GM20431 (cell line): Measurements from ENCODE around the gene LIMA1.
"Not testable (repeated sequence)": the region's sequence is repeated elsewhere in the genome, so short reads cannot be mapped to it uniquely, and the experiment has no call there.

Source experiments
- in situ Hi-C: fragments of 300-500 bp; cut with MseI, MboI; formaldehyde crosslinking; loops from one replicate; pipeline ENCODE4 v1.15.0; 2020; ENCODE audit warnings: low sequenced_read_pairs; ENCODE audit not compliant: unreplicated experiment

The LIMA1 gene

DNA sequence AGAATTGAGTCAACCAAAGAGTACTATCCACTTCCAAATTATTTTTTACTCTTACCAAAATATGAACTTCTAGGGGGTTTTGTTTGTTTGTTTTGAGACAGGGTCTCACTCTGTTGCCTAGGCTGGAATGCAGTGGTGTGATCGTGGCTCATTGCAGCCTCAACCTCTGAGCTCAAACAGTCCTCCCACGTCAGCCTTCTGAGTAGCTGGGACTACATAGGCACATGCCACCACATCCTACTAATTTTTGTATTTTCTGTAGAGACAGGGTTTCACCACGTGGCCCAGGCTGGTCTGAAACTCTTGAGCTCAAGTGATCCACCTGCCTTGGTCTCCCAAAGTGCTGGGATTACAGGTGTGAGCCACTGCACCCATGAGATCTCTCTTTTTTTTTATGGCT, 7.4 kb upstream of the LIMA1 start:
- in situ Hi-C loops = not testable (repeated sequence)

DNA sequence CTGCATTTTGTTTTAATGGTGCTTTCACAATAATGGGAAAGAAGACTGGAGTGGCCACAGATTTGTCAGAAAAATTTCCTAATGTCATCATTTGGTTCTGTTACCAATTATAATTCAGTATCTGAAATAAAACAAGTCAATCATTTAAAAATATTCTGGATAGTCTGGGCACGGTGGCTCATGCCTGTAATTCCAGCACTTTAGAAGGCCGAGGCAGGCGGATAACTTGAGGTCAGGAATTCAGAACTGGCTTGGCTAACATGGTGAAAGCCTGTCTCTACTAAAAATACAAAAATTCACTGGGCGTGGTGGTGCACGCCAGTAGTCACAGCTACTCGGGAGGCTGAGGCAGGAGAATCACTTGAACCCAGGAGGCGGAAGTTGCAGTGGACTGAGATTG, 4.0 kb upstream of the LIMA1 start:
- in situ Hi-C loops = no loop called here

DNA sequence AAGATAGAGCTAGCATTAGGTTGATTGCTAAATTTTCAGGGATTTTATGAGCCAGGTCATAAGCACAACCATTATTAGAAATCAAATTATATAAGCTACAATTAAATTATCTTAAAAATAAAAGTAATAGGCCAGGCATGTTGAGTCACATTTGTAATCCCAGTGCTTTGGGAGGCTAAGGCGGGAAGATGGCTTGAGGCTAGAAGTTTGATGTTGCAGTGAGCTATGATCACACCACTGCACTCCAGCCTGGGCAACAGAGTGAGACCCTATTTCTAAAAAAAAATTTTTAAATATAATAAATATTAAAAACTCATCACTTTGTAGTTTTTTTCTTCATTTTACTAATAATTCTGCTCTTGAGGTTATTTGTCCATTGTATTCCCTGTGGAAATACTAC, 1.9 kb upstream of the LIMA1 start:
- in situ Hi-C loops = no loop called here

DNA sequence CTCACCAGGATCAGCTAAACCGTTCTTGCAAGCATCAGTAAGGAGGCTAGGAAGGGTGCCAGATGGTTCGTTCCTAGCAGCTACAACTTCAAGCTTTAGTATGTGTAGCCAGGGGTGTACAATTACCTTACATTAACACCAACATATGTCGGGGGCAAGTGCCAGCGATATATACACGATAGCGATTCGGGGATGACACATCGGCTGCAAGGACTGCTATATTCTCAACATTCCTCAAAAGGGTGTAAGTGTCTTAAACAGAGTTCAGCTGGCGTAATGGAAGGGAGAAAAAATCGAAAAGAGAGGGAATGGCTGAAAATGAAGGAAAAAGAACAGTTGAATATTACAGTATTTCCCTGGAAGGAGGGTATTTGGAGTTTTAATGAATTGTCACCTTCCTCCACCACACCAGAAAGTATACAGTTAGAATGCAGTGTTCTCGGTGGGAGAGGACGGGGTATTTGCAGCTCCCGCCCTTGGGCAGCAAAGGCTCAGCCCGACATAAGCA, 545 bp downstream of the LIMA1 start:
- in situ Hi-C loops = no loop called here

DNA sequence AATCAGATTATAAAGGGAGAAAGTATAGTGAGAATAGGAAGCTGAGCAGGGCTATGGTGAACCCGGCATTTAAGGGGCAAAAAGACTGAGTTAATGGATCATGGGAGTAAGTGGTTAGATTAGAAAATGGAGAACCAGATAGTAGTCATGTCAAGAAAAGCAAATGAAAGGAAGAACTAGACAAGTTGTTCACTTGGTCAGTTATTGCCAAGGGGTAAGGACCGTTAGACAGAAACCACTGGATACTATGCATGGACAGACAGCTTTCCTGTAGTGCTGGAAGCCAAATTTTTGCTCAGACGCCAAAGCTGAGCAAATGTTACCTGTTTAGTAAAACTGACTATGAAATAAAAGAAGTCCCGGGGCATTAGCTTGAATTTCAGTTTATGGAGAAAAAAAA, 3.8 kb downstream of the LIMA1 start:
- in situ Hi-C loops = no loop called here

DNA sequence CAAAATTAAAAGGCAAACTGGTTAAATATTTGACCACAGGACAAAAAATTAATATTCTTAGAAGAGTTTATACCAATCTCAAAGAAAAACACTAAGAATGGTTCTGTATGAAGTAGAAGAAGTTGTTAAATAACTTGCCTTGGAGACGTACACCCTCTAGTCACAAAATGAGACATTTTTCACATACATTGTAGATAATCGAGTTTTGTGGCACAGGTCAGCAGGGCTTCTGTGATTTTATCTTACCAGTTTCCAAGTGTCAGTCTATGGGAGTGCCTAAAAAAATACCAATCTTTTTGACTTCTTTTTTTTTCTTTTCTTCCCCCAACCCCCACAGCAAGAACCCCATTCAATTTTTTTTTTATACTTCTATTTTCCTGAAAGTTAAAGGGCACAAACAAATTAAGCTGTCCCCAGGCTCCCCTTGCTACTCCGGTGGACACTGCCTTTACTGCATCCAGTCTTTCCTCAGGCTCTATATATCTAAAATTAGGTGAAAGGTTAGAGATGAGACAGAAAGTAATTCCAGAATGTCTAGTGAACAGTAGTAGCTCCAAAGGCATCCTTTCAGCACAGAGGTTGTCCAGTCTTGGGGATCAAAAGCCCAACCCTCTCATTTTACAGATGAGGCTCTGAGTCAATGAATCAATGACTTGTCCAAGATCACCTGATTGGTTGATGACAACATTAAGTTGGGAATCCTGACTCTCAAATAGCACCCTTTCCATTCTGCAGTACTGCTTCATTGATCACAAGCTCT, 6.2 kb downstream of the LIMA1 start:
- in situ Hi-C loops = no loop called here

DNA sequence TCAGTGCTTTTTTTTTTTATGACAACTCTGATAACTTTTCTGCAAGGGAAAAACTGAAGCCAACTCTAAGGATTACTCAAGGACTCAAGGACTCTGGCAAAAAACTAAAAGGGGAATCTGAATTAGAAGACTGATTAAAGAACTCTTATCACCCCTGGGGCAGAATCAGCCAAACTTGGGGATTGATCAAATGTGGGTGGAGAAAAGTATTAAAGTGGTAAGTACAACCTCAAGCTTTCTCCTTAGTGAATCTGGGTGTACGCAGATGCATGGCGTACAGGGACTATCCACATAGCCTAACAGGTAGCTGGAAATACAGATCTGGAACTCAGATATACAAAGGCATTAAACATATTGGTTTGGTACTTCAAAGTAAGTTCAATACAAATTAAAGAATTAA, 7.3 kb downstream of the LIMA1 start:
- in situ Hi-C loops = no loop called here

DNA sequence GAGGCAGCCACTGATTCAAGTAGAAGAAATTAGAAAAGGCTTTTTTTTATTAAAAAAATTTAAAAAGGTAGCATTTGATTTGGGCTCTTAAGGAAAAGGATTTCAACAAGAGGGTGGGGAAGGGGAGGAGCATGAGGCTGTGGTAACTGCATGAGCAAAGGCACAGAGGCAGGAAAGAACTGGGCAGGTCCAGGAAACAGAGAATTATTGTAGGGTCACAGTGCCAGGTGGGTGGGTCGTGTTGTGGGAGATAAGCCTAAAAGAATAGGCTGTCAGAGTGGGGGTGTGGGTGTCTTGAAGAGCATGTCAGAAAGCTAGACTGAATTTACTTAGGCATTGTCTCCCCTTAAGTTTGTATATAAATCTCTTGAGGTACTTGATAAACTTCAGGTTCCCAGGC, 7.8 kb downstream of the LIMA1 start:
- in situ Hi-C loops = no loop called here

DNA sequence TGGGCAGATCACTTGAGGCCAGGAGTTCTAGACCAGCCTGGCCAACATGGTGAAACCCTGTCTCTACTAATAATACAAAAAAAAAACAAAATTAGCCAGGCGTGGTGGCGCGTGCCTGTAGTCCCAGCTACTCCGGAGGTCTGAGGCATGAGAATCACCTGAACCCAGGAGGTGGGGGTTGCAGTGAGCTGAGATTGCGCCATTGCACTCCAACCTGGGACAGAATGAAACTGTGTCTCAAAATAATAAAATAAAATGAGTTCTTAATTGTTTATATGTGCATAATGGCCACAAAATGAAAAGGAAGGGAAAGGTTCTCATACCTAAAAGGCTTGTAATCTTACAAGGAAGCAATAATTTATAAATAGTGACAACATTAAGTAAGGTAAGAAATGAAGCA, 8.2 kb downstream of the LIMA1 start:
- in situ Hi-C loops = not testable (repeated sequence)

DNA sequence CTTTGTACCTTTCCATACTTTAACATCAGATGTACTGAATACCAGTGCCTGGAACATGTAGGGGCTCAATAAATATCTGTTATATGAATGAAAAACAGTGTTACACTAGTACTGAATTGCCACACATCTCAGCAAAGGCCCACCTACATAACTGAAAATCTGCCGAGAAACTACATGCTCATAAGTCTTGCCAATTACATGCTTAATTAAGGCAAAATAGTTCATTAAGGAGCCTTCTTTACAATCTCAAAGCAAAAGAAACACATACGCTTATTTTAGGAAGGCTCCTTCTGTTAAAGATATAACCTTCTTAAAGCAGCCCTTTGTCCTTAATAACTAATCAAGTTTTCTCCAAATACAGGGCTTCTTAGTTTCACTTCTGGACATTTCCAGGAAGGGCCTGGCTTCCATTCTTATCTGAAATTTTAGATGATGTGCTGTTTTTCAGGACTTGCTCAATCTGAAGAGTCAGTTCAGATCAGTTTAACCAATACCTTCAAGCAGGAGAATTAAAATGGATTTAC, 11.5 kb downstream of the LIMA1 start:
- in situ Hi-C loops = no loop called here

DNA sequence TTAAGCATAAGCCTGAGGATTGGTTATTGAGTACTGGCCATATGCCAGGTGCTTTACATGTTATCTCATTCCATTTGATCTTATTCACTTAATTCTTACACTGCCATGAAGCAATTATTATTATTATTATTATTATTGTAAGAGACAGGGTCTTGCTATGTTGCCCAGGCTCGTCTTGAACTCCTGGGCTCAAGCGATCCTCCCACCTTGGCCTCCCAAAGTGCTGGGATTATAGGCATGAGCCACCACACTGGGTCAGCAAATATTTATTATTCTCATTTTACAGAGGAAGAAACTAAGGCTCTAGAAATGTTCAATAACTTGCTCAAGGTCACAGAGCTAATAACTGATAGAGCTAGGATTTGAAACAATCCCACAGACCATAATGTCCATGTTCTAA, 14.8 kb downstream of the LIMA1 start:
- in situ Hi-C loops = no loop called here

DNA sequence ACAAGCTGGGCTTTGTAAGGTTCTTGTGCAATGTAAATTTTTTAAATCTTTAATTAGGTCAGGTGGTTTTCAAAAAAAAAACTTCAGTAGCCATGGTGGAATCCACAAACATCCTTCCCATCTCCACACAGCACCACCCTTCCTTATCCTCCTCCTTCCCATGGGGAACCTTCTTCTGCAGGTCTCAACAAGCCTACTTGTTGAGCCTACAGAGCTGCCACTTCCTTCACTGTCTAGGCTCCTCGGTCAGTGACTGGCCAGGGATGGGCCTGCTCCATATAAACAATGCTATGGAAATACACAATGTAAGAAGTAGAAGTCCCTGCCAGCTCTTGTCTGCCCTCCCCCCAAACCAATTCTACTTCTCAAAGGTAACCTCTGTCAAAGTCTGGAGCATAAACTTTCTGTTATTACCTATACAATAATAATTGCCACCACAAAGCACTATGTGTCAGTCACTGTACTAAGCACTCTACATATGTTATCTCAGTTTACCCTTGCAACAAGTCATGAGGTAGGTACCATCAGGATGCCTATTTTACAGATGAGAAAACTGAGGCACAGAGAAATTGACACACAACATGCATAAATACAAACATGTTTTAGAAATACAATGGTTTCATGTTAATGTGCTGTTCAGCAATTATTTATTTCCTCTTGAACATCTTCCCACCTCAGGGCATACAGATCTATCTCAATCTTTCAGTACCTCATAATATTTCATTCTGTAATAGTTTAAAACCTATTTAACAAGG, 17.4 kb downstream of the LIMA1 start:
- in situ Hi-C loops = no loop called here

DNA sequence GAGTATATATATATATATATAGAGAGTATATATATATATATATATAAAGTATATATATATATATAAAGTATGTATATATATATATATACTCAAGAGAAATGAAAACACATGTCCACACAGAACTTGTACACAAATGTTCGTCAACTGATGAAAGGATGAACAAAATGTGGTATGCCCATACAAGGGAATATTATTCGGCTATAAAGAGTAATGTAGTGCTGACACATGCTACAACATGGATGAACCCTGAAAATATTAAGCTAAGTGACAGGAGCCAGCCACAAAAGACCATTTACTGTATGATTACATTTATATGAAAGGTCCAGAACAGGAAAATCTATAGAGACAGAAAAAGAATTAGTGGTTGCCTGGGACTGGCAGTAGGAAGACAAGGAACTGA, 19.5 kb downstream of the LIMA1 start:
- in situ Hi-C loops = no loop called here

DNA sequence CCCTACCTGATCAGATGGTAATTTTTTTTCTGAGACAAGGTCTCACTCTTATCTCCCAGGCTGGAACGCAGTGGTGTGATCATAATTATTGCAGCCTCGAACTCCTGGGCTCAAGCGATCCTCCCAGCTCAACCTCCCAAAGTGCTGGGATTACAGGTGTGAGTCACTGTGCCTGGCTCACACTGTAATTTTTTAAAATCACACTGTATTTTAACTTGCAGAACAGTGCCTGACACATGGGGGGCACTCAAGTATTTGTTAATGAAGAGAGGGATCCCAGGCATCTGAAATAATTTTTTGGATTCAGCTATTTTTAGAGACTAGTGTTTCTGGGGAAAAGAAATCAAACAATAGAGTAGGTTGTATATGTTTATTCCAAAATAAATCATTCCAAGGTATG, 21.7 kb downstream of the LIMA1 start:
- in situ Hi-C loops = no loop called here

DNA sequence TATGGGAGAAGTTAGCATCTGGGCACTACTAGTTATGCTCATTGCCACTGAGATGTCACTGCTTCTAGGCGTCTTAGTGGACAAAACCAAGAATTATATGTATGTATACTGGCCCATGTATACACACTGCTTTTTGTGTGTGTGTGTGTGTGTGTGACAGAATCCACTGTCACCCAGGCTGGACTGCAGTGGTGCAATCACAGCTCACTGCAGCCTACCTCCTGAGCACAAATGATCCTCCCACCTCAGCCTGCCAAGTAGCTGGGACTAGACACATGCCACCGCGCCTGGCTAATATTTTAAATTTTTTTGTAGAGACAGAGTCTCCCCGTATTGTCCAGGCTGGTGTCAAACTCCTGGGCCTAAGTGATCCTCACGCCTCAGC, 25.2 kb downstream of the LIMA1 start:
- in situ Hi-C loops = no loop called here

DNA sequence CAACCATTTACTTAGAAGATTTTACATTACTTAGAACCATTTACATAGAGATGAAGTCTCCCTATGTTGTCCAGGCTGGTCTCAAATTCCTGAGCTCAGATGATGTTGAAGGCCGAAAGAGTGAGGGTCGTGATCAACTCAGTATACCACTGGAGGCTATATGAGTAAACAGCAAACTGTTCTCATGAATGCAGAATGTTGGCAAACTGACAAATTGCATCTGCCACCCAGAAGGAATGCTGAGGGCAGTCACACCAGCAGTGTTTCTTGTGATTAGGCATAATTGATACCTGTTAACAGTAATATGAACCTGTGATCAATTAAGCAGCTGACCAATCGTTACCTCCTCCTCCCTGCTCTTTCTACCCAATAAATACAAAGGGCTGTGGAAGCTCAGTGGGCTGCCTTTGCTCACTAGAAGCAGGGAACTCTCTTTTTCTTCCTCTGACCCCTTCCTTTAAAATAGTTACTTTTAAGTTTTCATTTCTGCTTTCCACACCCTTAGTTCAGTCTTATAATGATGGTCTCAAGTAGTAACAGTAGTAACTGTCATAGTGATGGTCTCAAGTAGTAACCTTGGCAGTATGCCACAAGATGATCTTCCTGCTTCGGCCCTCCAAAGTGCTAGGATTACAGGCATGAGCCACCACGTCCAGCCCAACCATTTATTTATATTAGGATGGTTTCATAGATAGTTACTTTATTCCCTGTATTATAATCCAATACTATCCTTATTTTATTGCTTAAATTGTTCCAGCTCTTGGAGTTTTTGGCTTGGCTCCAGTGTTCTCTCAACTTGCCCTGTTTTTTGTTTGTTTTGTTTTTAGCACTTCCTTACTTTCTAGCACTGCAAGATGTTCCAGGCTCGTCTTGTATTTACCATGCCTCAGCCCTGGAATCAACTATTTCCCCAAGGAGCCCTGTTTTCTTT, 25.8 kb downstream of the LIMA1 start:
- in situ Hi-C loops = no loop called here

DNA sequence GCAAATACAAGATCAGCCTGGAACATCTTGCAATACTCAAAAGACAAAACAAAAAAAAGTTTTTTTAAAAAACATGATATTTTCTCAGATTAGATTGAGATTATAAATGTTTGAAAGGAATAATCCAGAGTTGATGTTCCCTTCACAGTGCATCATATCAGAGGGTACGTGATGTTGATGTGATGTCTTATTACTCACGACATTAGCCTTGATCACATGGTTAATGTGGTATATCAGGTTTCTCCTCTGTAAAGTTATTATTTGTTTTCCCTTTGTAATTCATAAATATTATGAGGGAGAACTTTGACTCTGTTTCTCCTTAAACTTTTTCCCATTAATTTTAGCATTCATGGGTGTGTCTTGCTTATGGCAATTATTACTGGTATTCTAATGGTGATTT, 26.6 kb downstream of the LIMA1 start:
- in situ Hi-C loops = no loop called here

DNA sequence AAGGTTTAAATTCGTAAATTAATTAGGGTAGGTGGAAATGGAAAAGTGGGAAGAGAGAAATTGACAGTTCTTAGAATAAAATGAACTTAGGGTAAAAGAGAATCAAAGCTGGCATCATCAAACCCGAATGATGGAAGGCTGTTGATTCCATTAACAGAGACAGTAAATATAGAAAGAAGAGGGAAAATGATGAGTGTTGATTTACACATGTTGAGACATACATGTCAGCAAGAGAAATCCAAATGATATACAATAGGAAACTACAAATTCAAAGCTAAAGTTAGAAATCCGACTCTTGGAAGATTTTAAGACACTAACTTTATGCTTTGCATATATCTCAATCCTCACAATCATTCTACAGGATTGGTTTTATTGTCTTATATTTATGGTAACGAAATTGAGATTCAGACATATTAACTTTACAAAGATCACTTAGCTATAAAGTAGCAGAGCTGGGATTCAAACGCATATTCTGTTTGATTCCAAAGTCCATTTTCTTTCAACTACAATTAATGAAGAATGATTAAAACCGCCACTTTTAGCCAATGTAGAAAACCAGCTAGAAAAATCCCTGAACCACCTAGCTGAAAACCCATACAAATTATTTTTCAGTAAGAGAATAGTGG, 30.2 kb downstream of the LIMA1 start:
- in situ Hi-C loops = no loop called here

DNA sequence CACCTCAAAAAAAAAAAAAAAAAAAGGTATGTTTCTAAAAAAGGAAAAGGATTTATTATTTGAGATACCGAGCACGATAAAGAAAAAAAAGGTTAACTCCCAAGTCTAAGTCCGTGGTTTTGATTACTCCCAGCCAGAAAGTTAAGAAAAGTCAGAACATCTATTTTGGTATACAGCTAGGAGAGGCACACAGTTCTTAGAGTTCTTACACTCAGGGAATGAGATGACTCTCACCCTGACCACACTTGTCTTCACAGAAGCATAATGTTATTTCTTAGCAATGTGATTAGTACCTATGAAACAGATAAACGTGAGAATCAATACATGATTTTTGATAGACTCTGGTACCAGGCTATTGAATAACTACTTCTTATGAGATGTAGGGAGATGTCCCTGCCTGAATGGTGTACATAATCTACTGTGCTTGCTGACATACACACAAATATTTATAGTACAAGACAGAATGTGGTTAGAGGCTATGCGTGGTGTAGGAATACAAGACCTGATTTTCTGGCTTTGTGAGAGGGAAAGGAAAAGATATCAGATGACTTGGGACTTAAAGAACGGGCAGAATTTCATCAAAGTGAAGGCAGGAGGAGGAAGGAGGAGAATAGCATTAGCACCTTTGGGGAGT, 31.6 kb downstream of the LIMA1 start:
- in situ Hi-C loops = no loop called here
